ENCODE results near the gene CCDC97.

CCDC97 gene

DNA sequence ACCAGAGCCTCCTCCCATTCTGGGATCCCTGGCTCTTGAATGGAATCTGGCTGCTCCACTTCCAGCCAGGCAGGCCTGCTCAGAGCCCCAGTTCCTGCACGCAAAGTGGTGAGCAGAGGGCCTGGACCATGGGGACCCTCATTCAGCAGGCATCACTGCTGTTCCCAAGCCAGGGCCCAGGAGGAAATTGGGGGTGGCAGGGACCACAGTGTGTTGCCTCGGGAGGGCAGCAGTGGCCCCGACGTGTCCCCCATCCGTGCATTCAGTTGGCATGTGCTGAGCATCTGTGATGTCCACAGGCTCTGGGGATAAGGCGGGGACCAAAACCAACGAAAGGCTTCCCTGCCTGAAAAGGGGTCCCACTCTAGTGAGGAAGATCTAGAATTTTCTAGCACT, 11.2 kb downstream of the CCDC97 start:
- TF ChIP-seq CTCF (IDR thresholded peaks at IDR 0.05; ENCODE audit: insufficient read depth, missing control alignments): no peak
- no peak for FAIRE-seq
- DNase-seq (ENCODE audit: insufficient read length, low spot score): no peak

GRCh38 chr19:41321600-41322270, 11.8 kb downstream of the CCDC97 start:
- FAIRE-seq: no peak
- peak; percentile 30 for TF ChIP-seq CTCF (IDR thresholded peaks at IDR 0.05; ENCODE audit: insufficient read depth, missing control alignments)
- DNase-seq (ENCODE audit: insufficient read length, low spot score): no peak

DNA sequence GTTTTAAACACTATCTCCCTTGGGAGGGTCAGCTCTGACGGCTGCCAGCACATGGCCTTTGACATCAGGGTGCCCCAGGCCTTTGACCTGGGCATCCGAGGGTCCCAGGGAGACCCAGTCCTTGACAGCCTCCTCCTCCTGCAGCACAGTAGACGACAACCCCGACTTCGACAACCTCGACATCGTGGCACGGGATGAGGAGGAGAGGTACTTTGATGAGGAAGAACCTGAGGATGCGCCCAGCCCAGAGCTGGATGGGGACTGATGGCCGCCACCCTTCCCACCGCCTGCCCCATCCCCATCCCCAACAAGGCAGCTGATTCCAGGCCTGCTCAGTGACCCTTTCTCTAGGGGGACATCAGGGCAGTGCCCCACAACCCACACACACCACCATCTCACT, 12.5 kb downstream of the CCDC97 start:
- DNase-seq (ENCODE audit: insufficient read length, low spot score): no peak
- no peak for TF ChIP-seq CTCF (IDR thresholded peaks at IDR 0.05; ENCODE audit: insufficient read depth, missing control alignments)
- FAIRE-seq: no peak

GRCh38 chr19:41323023-41323422, 13.1 kb downstream of the CCDC97 start:
- DNase-seq (ENCODE audit: insufficient read length, low spot score): no peak
- FAIRE-seq: no peak
- no peak for TF ChIP-seq CTCF (IDR thresholded peaks at IDR 0.05; ENCODE audit: insufficient read depth, missing control alignments)

DNA sequence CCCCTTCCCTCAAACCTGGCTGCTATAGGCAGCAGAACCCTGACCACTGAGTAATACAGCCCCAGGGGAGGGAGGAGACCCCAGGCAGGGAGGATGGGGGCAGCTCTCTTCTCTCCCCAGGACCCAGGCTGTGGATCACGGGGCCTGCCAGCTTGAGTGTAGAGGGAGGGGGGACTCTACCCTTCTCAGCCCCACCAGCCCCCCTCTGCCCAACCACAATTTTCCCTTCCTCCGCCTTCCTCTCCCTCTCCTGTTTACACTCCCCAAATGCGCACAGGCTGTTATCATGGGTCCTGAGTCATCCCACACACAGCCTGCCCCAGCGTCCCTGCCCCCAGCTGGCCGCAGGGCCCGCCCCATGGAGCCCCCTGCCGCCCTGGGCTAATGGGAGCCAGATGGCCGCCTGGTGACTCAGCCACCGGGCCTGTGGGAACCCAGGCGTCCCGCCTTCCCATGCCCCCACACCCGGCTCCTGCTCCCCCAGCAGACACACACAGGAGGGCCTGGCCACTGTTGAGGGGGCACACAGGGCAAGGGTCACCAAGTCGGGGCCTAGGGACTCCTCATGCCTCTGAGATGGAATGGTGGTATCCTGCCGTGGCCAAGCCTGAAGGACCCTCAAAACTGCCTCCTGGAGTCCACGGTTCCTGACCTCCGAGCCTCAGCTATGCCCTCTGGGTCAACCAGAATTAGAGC, 13.6 kb downstream of the CCDC97 start:
- TF ChIP-seq CTCF (IDR thresholded peaks at IDR 0.05; ENCODE audit: insufficient read depth, missing control alignments): no peak
- no peak for DNase-seq (ENCODE audit: insufficient read length, low spot score)
- no peak for FAIRE-seq

GRCh38 chr19:41324231-41324702, 14.3 kb downstream of the CCDC97 start:
- FAIRE-seq (no peak), DNase-seq (ENCODE audit: insufficient read length, low spot score) (no peak)
- TF ChIP-seq CTCF (IDR thresholded peaks at IDR 0.05; ENCODE audit: insufficient read depth, missing control alignments): no peak

Data from D721Med (cell line).